Astrocyte of the cerebellum (primary cell): ENCODE measurements around the gene CBX2.
"Not testable (repeated sequence)": the region's sequence is repeated elsewhere in the genome, so short reads cannot be mapped to it uniquely, and the experiment has no call there.

Source experiments
- DNase-seq: peaks from one replicate; pipeline ENCODE4 v3.0.0-alpha.2; 2011; ENCODE audit warnings: low read depth
- H3K4me3 ChIP-seq: 2 replicates; pipeline ENCODE4 v1.5.1; 2011; ENCODE audit warnings: mild to moderate bottlenecking, low read depth, low read length, moderate library complexity
- CTCF ChIP-seq: IDR thresholded peaks from 2 replicates; pipeline ENCODE4 v1.5.1; 2012; ENCODE audit warnings: low read length, low read depth, moderate library complexity, mild to moderate bottlenecking; ENCODE audit errors: missing control alignments
- in situ Hi-C: cut with HindIII; loops from 2 replicates; pipeline ENCODE4 v1.10.0; 2017; ENCODE audit warnings: low sequenced_read_pairs

CBX2 gene

GRCh38 chr17:79771276-79771675 is 6.7 kb upstream of the CBX2 start:
- in situ Hi-C loops, result no loop called here
- no peak for TF ChIP-seq CTCF
- no peak for DNase-seq
- no peak overlapping the region for H3K4me3 ChIP-seq

- H3K4me3 ChIP-seq, in situ Hi-C loops, DNase-seq: not testable (repeated sequence)
Observed at GRCh38 chr17:79772726-79773125, 5.2 kb upstream of the CBX2 start.

DNA sequence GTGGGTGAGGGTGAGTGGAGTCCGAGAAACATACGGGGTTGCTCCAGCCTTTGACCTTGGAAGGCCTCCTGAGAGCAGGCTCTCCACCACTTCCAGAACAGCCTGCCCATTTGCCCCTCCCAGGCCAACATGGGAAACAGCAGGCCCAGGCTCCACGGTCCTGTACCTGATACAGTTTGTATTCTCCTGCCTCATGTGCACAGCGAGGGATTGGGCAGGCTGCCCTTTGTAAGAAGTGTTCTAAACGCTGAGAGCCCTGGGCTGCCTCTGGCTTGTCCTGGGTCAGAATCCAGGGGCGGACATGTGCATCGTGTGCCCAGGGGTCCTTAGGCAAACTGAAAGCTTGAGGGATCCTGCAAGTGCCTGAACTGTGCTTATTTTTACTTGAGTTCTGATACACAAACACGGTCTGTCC is 3.4 kb upstream of the CBX2 start:
- in situ Hi-C loops, result no loop called here
- DNase-seq, result no peak
- no peak overlapping the region for H3K4me3 ChIP-seq
- TF ChIP-seq CTCF, result no peak

- H3K4me3 ChIP-seq, result no peak overlapping the region
- in situ Hi-C loops, result no loop called here
- no peak for TF ChIP-seq CTCF
- no peak for DNase-seq
Observed at GRCh38 chr17:79775632-79776031, 2.3 kb upstream of the CBX2 start.

DNA sequence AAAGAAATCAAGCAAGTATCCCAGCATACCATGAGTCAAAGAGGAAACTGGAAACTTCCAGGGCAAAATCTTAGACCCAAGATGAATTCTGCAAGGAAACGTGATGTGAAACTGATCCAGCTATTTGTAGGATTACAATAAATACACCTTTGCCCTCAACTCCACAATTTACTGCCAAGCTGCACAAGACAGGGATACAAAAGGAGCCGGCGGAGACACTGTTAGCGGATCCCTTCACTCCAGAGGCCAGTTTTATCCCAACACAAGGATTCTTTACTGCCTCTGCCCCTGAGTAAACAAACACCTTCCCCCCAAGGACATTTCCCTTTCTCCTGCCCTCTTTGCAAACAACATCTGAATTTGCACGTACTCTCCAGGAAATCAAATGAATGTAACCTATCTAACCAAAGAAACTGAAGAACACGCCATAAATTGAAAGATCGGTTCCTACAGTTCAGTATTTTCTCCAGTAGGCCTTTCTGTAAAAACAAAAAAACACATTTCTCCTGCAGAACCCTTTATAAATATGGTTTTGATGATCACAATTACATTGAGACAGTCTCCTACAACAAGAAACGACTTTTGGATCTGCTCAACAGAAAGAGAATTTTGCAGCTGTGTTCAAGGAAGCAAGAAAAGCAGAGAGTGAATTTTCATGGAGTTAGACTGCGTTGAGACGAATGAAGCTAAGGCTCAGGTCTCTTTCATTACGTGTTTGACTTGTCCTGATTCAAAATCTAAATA is 1.4 kb upstream of the CBX2 start:
- in situ Hi-C loops, result no loop called here
- no peak for DNase-seq
- no peak overlapping the region for H3K4me3 ChIP-seq
- no peak for TF ChIP-seq CTCF

- peak overlapping the region; percentile 43 for H3K4me3 ChIP-seq
- DNase-seq, result no peak
- in situ Hi-C loops, result no loop called here
- TF ChIP-seq CTCF, result peak; percentile 33
Observed at GRCh38 chr17:79777120-79777893, 641 bp upstream of the CBX2 start.

- DNase-seq, result no peak
- H3K4me3 ChIP-seq, result peak overlapping the region; percentile 55
- no peak for TF ChIP-seq CTCF
- in situ Hi-C loops, result no loop called here
Observed at GRCh38 chr17:79778504-79779083, 646 bp downstream of the CBX2 start.
